Osteoblast (primary cell): ENCODE data around the gene C2orf72. TPM values are rescaled to one million over a fixed set of nuclear protein-coding genes. Genes with fewer than 3 reads are reported as not detected.
"Not testable (repeated sequence)": the region's sequence is repeated elsewhere in the genome, so short reads cannot be mapped to it uniquely, and the experiment has no call there.

Source experiments
- DNase-seq: peaks from one replicate; pipeline ENCODE4 v3.0.0; 2011; ENCODE audit warnings: low spot score, mixed read lengths; ENCODE audit not compliant: insufficient read length; ENCODE audit errors: missing footprints
- H2AFZ ChIP-seq: 2 replicates; pipeline ENCODE4 v1.6.0; 2011; ENCODE audit warnings: mild to moderate bottlenecking, low read length
- H3K27ac ChIP-seq: 2 replicates; pipeline ENCODE4 v1.5.1; 2011; ENCODE audit warnings: mild to moderate bottlenecking, low read depth, low read length, moderate library complexity
- H3K27me3 ChIP-seq: 2 replicates; pipeline ENCODE4 v1.6.0; 2012; ENCODE audit warnings: mild to moderate bottlenecking, control low read depth, inconsistent platforms, low read length, moderate library complexity; ENCODE audit not compliant: insufficient read depth
- H3K36me3 ChIP-seq: 2 replicates; pipeline ENCODE4 v1.5.1; 2011; ENCODE audit warnings: mild to moderate bottlenecking, low read length, control low read depth, moderate library complexity; ENCODE audit not compliant: insufficient read depth
- H3K4me1 ChIP-seq: 2 replicates; pipeline ENCODE4 v1.5.1; 2011; ENCODE audit warnings: mild to moderate bottlenecking, low read length, control low read depth, moderate library complexity; ENCODE audit not compliant: insufficient read depth
- H3K4me2 ChIP-seq: 2 replicates; pipeline ENCODE4 v1.6.0; 2011; ENCODE audit warnings: mild to moderate bottlenecking, low read length; ENCODE audit not compliant: insufficient read depth
- H3K4me3 ChIP-seq: fragments of 200-600 bp; sonication (generic); 3 replicates; pipeline ENCODE4 v1.5.1; 2012; ENCODE audit warnings: mild to moderate bottlenecking, low read length, inconsistent platforms; ENCODE audit not compliant: insufficient read depth
- H3K79me2 ChIP-seq: 2 replicates; pipeline ENCODE4 v1.6.0; 2012; ENCODE audit warnings: mild to moderate bottlenecking, low read length, control low read depth, inconsistent platforms; ENCODE audit not compliant: insufficient read depth
- H3K9me3 ChIP-seq: 2 replicates; pipeline ENCODE4 v1.5.1; 2011; ENCODE audit warnings: low read depth, low read length, control low read depth
- H4K20me1 ChIP-seq: 2 replicates; pipeline ENCODE4 v1.6.0; 2012; ENCODE audit warnings: mild to moderate bottlenecking, low read length, control low read depth; ENCODE audit not compliant: insufficient read depth
- total RNA-seq: library from RNA; depleted of rRNA; stranded (reverse); fragments of >200 nt; gene quantifications from 2 replicates; pipeline ENCODE4 v1.2.3, GENCODE V29; 2012
- TF ChIP-seq, protein P1 (sequence below): IDR thresholded peaks from 2 replicates; pipeline ENCODE4 v1.5.1; 2011; ENCODE audit warnings: mild to moderate bottlenecking, low read depth, low read length, moderate library complexity; ENCODE audit errors: extremely low read depth

C2orf72 gene
- total RNA-seq, 1 donor: not detected

DNA sequence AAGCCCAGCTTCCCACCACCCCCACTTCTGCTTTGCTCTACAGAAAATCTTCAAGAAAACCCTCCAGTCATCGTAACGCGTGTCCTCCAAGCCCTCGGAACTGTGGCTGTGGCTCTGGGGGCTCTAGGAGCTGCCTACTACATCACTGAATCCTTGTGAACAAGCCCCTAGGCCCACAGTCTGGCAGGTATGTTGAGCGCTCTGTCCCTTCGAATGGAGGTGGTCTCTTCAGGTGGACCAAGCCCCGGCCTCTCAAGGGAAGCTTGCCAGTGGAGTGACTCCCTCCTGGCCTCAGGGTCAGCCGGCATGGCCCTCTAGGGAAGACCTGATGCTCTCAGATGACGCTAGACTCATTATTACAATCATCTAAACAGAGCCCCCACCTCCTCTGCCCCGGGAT, 34.7 kb upstream of the C2orf72 start:
- Histone ChIP-seq H3K36me3 (no peaks in the 10 kb centered on the region), H3K27ac (no peak overlapping the region), H3K4me3 (no peak overlapping the region), H2AFZ (no peak overlapping the region), H4K20me1 (no peaks in the 10 kb centered on the region), H3K27me3 (peaks cover 18% of the 10 kb centered on the region), H3K79me2 (no peaks in the 10 kb centered on the region), H3K4me1 (peaks cover 13% of the 10 kb centered on the region), H3K9me3 (no peaks in the 10 kb centered on the region), H3K4me2 (no peak overlapping the region)
- TF ChIP-seq, protein P1, sequence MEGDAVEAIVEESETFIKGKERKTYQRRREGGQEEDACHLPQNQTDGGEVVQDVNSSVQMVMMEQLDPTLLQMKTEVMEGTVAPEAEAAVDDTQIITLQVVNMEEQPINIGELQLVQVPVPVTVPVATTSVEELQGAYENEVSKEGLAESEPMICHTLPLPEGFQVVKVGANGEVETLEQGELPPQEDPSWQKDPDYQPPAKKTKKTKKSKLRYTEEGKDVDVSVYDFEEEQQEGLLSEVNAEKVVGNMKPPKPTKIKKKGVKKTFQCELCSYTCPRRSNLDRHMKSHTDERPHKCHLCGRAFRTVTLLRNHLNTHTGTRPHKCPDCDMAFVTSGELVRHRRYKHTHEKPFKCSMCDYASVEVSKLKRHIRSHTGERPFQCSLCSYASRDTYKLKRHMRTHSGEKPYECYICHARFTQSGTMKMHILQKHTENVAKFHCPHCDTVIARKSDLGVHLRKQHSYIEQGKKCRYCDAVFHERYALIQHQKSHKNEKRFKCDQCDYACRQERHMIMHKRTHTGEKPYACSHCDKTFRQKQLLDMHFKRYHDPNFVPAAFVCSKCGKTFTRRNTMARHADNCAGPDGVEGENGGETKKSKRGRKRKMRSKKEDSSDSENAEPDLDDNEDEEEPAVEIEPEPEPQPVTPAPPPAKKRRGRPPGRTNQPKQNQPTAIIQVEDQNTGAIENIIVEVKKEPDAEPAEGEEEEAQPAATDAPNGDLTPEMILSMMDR: no peak
- no peak for DNase-seq

DNA sequence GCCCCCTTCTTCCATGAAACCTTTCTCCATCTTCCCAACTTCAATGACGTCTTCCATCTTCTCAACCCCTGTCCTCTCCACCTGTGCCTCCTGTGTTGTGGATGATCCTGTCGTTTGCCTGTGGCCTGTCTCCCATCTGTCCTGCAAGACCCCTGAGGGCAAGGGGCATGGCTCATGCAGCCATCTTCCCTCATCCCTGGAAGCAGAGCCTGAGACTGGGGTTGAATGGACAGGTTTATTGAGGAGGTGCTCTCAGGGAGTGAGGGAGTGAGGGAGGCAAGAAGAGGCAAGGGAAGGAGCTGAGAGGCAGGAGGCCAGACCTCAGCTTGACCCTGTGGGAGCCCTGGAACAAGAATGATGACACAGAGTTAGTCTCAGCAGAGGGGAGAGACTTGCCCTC, 34.1 kb upstream of the C2orf72 start:
- no peaks in the 10 kb centered on the region for H4K20me1 ChIP-seq

DNA sequence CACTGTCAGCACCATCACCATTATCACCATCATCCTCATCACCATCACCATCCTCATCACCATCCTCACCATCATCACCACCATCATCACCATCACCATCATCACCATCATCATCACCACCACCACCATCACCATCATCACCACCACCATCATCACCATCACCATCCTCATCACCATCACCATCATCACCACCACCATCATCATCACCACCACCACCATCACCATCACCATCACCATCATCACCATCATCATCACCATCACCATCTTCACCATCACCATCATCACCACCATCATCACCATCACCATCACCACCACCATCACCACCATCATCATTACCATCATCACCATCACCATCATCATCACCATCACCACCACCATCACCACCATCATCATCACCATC, 32.4 kb upstream of the C2orf72 start:
- H3K36me3 ChIP-seq, H4K20me1 ChIP-seq, H2AFZ ChIP-seq, H3K4me2 ChIP-seq, H3K9me3 ChIP-seq, H3K79me2 ChIP-seq, H3K4me3 ChIP-seq, DNase-seq, H3K27ac ChIP-seq: not testable (repeated sequence)
- H3K4me1 ChIP-seq: peaks cover 13% of the 10 kb centered on the region
- H3K27me3 ChIP-seq: peaks cover 31% of the 10 kb centered on the region

More for the DNA sequence above, 34.1 kb upstream of the C2orf72 start:
- Histone ChIP-seq H2AFZ (no peak overlapping the region), H3K36me3 (no peaks in the 10 kb centered on the region), H3K27ac (no peak overlapping the region), H3K4me2 (no peak overlapping the region), H3K27me3 (peaks cover 20% of the 10 kb centered on the region), H3K9me3 (no peaks in the 10 kb centered on the region), H3K4me1 (peaks cover 13% of the 10 kb centered on the region), H3K4me3 (no peak overlapping the region), H3K79me2 (no peaks in the 10 kb centered on the region)
- peak; percentile 87 for DNase-seq
- TF ChIP-seq, protein P1: no peak

DNA sequence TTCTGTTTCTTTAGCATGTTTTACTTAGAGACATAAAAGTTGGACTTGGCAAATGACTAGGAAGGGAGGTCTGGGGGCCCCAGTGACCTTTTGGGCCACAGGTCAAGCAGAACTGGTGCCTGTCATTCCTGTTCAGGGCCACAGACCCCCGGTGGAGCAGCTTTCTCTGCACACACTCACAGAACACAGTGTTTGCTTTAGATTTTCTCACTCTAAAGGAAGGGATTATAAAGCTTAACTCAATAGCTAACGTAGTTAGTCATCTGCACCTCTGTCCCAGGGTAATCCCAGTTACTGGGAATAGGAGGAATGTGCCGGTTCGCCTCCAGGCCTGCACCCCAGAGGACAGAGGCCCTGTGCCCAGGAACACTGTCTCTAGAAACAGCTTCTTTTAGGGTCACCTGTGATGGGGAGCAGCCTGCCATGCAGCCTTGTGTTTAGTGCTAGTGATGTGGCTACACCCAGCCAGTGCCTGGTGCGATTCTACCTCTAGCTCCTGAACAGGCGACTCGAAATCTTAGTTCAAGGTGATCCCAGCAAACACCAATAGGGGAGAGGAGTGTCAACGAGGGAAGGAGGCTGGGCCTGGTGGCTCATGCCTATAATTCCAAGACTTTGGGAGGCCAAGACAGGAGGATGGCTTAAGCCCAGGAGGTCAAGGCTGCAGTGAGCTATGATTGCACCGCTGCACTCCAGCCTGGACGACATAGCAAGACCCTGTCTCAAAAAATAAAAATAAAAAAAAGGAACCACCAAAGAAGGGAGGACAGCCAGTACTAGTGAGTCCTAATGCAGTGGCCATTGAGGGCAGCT, 29.8 kb upstream of the C2orf72 start:
- Histone ChIP-seq H3K27ac (no peak overlapping the region), H4K20me1 (no peaks in the 10 kb centered on the region), H3K79me2 (no peaks in the 10 kb centered on the region), H3K4me3 (no peak overlapping the region), H3K4me2 (no peak overlapping the region), H3K36me3 (no peaks in the 10 kb centered on the region), H2AFZ (no peak overlapping the region), H3K4me1 (peaks cover 2% of the 10 kb centered on the region), H3K27me3 (peaks cover 38% of the 10 kb centered on the region), H3K9me3 (no peaks in the 10 kb centered on the region)
- TF ChIP-seq, protein P1: no peak
- DNase-seq: peak; percentile 52
